Naive thymus-derived CD8-positive, alpha-beta T cell (primary cell): Measurements from ENCODE around the gene ATP13A3. TPM values are rescaled to one million over a fixed set of nuclear protein-coding genes. Genes with fewer than 3 reads are reported as not detected.
"Not testable (repeated sequence)": the region's sequence is repeated elsewhere in the genome, so short reads cannot be mapped to it uniquely, and the experiment has no call there.

ENCODE experiments used
- ATAC-seq, 2 donors: fragments of 150-1000 bp; cut with Tn5 transposase in 1 of 2; sonication (Bioruptor Pico), chemical (Tn5 transposase) in 1 of 2; 1 replicate in 1 of 2; 2 replicates in 1 of 2; pipeline ENCODE4 v1.10.0; 2021; ENCODE audit warnings: mild to moderate bottlenecking in 2 of 2, moderate library complexity in 2 of 2
- POLR2A ChIA-PET: fragments of 350-600 bp; sonication (Branson Sonifier 250); formaldehyde crosslinking; loops from one replicate; lab custom pipeline; 2021; ENCODE audit warnings: antibody characterized with exemption; lab: Charles Lee
- DNase-seq, 10 donors: peaks; one replicate each; pipeline versions ENCODE4 v3.0.0 to v3.0.0-alpha.2; 2020 to 2022
- H3K27ac Mint-ChIP-seq, 10 donors: one replicate each; pipeline ENCODE4 v1.8.0; 2020 to 2022; ENCODE audit warnings: mild to moderate bottlenecking in 10 of 10, mixed read lengths in 10 of 10, moderate library complexity in 4 of 10, inconsistent platforms in 1 of 10
- H3K27me3 Mint-ChIP-seq, 5 donors: one replicate each; pipeline ENCODE4 v1.8.0; 2021 to 2022; ENCODE audit warnings: mixed read lengths in 5 of 5
- H3K36me3 Mint-ChIP-seq, 3 donors: one replicate each; pipeline ENCODE4 v1.8.0; 2020 to 2022; ENCODE audit warnings: mixed read lengths in 3 of 3, mild to moderate bottlenecking in 2 of 3, inconsistent platforms in 1 of 3
- H3K4me1 Mint-ChIP-seq, 4 donors: one replicate each; pipeline ENCODE4 v1.8.0; 2021 to 2022; ENCODE audit warnings: mixed read lengths in 4 of 4
- H3K4me3 Mint-ChIP-seq, 10 donors: one replicate each; pipeline ENCODE4 v1.8.0; 2020 to 2022; ENCODE audit warnings: mild to moderate bottlenecking in 10 of 10, mixed read lengths in 10 of 10, moderate library complexity in 6 of 10, inconsistent platforms in 1 of 10
- H3K9me3 Mint-ChIP-seq, 9 donors: one replicate each; pipeline ENCODE4 v1.8.0; 2020 to 2022; ENCODE audit warnings: mixed read lengths in 9 of 9, mild to moderate bottlenecking in 3 of 9, inconsistent platforms in 1 of 9, moderate library complexity in 1 of 9
- polyA plus RNA-seq, 3 donors: library from polyadenylated mRNA; unstranded; fragments of 300-500 nt; fragmentation: Illumina TruSeq; gene quantifications; one replicate each; pipeline ENCODE4 v1.2.3, GENCODE V29; 2021
- total RNA-seq, 8 experiments: library from RNA in 2 of 8; stranded (reverse) in 2 of 8; gene quantifications; one replicate each; pipeline ENCODE4 v1.2.3 and lab custom pipeline; 2021 to 2026

The ATP13A3 gene
- total and polyA plus RNA-seq, 5 experiments from 2014 or later, result 5.9 to 53.8 (median 13.2) TPM

DNA sequence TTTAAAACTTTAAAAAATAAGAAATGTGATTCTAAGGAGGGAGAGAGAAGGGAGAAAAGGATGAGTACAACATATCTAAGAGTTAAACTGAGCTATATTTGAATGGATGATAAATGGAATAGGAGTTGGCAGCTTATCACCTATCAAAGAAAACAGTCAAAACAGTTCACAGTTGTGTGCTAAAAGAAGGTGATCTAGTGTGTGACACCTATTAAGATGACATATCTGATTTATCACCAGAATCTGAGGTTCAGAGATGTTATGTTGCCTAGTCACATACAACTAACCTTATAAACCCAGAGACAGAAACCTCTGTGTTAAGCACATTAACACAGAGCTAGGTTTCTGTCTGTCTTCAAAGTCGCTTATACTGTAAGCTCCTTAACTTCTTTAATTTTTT is 3.0 kb downstream of the ATP13A3 start:
- no peak overlapping the region for H3K4me3 Mint-ChIP-seq
- ATAC-seq (no peak), DNase-seq (no peak)
- peaks cover 27 to 60% (median 49%) of the 10 kb centered on the region in 4 donors for H3K4me1 Mint-ChIP-seq
- no peaks in the 10 kb centered on the region for H3K9me3 Mint-ChIP-seq
- peaks cover 0 to 13% (median 2%) of the 10 kb centered on the region in 3 donors for H3K36me3 Mint-ChIP-seq
- POLR2A ChIA-PET, result interaction anchor here (0.7 kb wide), 1 partner anchor 100 kb away, joined by 3 read pairs; no protein-coding TSS in a partner anchor
- peak overlapping the region in 1 of 10 donors; percentile 13 for H3K27ac Mint-ChIP-seq
- no peaks in the 10 kb centered on the region for H3K27me3 Mint-ChIP-seq

GRCh38 chr3:194482830-194483229 is 4.0 kb downstream of the ATP13A3 start:
- Mint-ChIP-seq H3K27ac (peak overlapping the region in 3 of 10 donors; percentile 11 to 51 (median 13)), H3K4me1 (peaks cover 19 to 50% (median 39%) of the 10 kb centered on the region in 4 donors), H3K36me3 (peaks cover 0 to 13% (median 2%) of the 10 kb centered on the region in 3 donors)
- H3K9me3 Mint-ChIP-seq, H3K4me3 Mint-ChIP-seq, ATAC-seq, POLR2A ChIA-PET, H3K27me3 Mint-ChIP-seq, DNase-seq: not testable (repeated sequence)

GRCh38 chr3:194482196-194482593 is 4.6 kb downstream of the ATP13A3 start:
- Mint-ChIP-seq H3K4me1 (peaks cover 13 to 44% (median 34%) of the 10 kb centered on the region in 4 donors), H3K27ac (peak overlapping the region in 2 of 10 donors; percentile 13 to 53), H3K4me3 (no peak overlapping the region), H3K36me3 (peaks cover 0 to 13% (median 2%) of the 10 kb centered on the region in 3 donors), H3K9me3 (no peaks in the 10 kb centered on the region), H3K27me3 (no peaks in the 10 kb centered on the region)
- no peak for DNase-seq
- no peak for ATAC-seq
- POLR2A ChIA-PET, result no interaction called here

DNA sequence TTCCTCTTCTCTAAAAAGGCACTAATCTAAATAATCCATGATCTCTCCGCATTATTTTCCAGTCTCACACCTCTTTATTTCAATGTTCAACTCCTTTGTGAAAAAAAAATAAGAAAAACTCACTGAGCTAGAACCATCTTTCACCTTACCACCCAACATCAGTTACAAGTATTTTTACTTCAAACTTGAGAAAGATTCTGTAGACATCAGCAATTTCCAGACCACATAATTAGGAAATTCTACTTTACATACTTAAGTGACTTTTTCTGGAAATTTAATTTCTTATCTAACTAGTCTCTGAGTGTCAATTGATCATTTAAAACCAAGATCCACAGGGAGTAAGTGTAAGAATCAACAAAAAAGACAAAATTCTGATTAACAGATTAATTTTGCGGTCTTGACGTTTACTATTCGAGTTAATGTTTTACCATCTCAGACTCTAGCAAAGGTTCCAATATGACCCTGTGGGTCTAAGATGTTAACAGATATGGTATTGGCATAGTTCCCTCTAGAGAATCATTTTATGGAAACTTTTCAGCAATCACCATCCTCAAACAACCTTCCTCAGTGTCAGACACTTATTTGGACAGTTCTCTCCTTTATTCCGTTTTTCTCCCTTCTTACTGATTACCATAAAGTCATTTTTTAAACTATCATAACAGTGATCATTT is 5.1 kb downstream of the ATP13A3 start:
- DNase-seq (no peak), ATAC-seq (no peak)
- Mint-ChIP-seq H3K27me3 (no peaks in the 10 kb centered on the region), H3K4me1 (peaks cover 10 to 42% (median 33%) of the 10 kb centered on the region in 4 donors), H3K9me3 (no peaks in the 10 kb centered on the region), H3K4me3 (no peak overlapping the region), H3K36me3 (peaks cover 0 to 13% (median 2%) of the 10 kb centered on the region in 3 donors), H3K27ac (peak overlapping the region in 3 of 10 donors; percentile 13 to 53 (median 24))
- POLR2A ChIA-PET, result no interaction called here

DNA sequence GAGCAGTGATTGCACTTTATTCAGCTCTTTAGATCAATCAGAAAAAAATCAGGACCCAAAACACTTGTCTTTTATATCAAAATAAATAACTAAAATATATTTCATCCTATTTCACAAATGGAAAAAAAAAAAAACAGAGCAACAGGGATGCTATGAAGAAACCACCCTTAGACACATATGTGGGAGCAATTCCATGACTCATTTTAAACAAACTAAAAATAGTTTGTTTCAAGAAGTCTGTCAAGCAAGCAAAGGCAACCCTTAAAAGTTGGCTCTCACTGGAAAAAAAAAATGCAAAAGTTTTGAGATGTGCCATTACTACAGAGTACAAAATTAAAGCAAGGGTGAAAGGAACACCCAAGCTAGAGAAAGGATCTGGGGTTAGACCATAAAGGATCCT is 5.7 kb downstream of the ATP13A3 start:
- Mint-ChIP-seq H3K9me3 (no peaks in the 10 kb centered on the region), H3K36me3 (peaks cover 0 to 13% (median 2%) of the 10 kb centered on the region in 3 donors), H3K4me3 (no peak overlapping the region), H3K4me1 (peaks cover 10 to 42% (median 33%) of the 10 kb centered on the region in 4 donors), H3K27me3 (no peaks in the 10 kb centered on the region), H3K27ac (peak overlapping the region in 1 of 10 donors; percentile 24)
- ATAC-seq (no peak), DNase-seq (no peak)
- POLR2A ChIA-PET, result no interaction called here

- H3K27me3 Mint-ChIP-seq, result no peaks in the 10 kb centered on the region
- ATAC-seq (no peak), DNase-seq (no peak)
- peaks cover 4 to 33% (median 21%) of the 10 kb centered on the region in 4 donors for H3K4me1 Mint-ChIP-seq
- peaks cover 0 to 2% (median 0%) of the 10 kb centered on the region in 3 donors for H3K36me3 Mint-ChIP-seq
- H3K27ac Mint-ChIP-seq, result no peak overlapping the region
- POLR2A ChIA-PET, result interaction anchor here (1.0 kb wide), 1 partner anchor 9 kb away, joined by 3 read pairs; no protein-coding TSS in a partner anchor
- no peak overlapping the region for H3K4me3 Mint-ChIP-seq
- no peaks in the 10 kb centered on the region for H3K9me3 Mint-ChIP-seq
Measured at GRCh38 chr3:194476784-194477183, 10.0 kb downstream of the ATP13A3 start.

- Mint-ChIP-seq H3K27ac (no peak overlapping the region), H3K4me3 (no peak overlapping the region), H3K4me1 (peaks cover 4 to 27% (median 14%) of the 10 kb centered on the region in 4 donors), H3K36me3 (no peaks in the 10 kb centered on the region), H3K9me3 (no peaks in the 10 kb centered on the region), H3K27me3 (no peaks in the 10 kb centered on the region)
- no peak for ATAC-seq
- POLR2A ChIA-PET, result no interaction called here
- DNase-seq, result no peak
Measured at GRCh38 chr3:194475978-194476377, 10.8 kb downstream of the ATP13A3 start.

DNA sequence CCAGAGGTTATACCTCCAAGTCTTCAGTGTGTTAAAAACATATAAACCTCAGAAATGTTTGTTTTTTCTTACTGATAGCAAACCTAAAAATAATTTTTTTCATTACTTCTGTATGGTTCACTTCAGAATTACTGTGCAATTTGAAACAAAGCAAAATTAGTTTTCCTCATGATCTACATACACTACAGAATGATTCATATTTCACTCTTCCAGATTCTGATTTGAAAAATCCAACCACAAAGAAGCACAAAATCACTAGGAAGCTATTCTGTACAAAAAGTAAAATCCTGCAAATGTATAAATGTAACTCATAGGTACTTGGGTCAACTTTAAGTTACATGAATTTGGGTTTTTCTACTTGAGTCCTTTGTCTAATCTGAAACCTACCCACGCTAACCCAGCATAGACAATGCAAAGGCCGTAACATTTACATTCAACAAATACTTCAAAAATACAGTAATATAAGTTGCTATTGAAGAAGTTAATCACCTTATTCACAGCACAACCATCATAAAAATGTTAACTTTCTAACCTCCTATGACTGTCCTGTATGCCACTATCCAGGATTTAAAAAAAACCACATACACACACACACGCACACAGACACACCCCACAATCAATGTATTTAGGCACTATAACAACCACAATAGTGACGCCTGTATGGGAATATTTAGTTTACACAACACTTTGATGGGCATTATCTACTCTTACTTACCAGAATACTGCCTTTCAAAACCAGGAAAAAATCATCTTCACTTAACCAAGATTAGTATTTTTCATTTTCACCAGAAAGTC is 11.5 kb downstream of the ATP13A3 start:
- Mint-ChIP-seq H3K4me1 (peaks cover 6 to 22% (median 15%) of the 10 kb centered on the region in 4 donors), H3K36me3 (no peaks in the 10 kb centered on the region), H3K4me3 (no peak overlapping the region), H3K27me3 (no peaks in the 10 kb centered on the region), H3K9me3 (no peaks in the 10 kb centered on the region), H3K27ac (peak overlapping the region in 3 of 10 donors; percentile 18 to 71 (median 25))
- ATAC-seq (no peak), DNase-seq (no peak)
- POLR2A ChIA-PET, result no interaction called here

DNA sequence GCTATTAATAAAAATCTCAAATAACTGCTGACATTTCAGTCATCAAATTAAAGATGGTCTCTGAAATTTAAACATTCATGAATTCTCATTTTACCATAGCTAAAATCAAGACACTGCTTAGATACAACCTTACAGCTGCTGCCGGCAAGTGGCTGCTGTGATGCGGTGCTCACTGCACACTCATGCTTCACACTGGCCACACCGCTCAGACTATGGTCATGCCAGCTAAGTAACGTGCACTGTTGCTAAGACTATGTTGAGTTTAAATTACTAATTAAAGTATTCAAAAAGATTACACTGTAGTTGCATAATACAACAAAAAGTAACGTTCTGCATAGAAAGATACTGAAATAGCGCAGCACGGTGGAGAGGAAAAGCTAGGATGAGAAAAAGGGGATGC is 12.1 kb downstream of the ATP13A3 start:
- Mint-ChIP-seq H3K9me3 (no peaks in the 10 kb centered on the region), H3K27ac (peak overlapping the region in 3 of 10 donors; percentile 18 to 74 (median 71)), H3K36me3 (no peaks in the 10 kb centered on the region), H3K27me3 (no peaks in the 10 kb centered on the region), H3K4me1 (peaks cover 6 to 17% (median 12%) of the 10 kb centered on the region in 4 donors), H3K4me3 (no peak overlapping the region)
- DNase-seq, result no peak
- POLR2A ChIA-PET, result no interaction called here
- ATAC-seq, result no peak

- no peak overlapping the region for H3K27ac Mint-ChIP-seq
- H3K4me1 Mint-ChIP-seq, result peaks cover 6 to 17% (median 11%) of the 10 kb centered on the region in 4 donors
- H3K9me3 Mint-ChIP-seq, result no peaks in the 10 kb centered on the region
- POLR2A ChIA-PET, result interaction anchor here (1.0 to 1.3 kb wide), 2 partner anchors 13 to 112 kb away, joined by 4 read pairs; no protein-coding TSS in a partner anchor
- H3K36me3 Mint-ChIP-seq, result peaks cover 0 to 4% (median 0%) of the 10 kb centered on the region in 3 donors
- DNase-seq (peak in 6 of 10 donors; percentile 20 to 68 (median 58)), ATAC-seq (peak; percentile 93 to 96)
- no peaks in the 10 kb centered on the region for H3K27me3 Mint-ChIP-seq
- H3K4me3 Mint-ChIP-seq, result no peak overlapping the region
Measured at GRCh38 chr3:194472290-194472920, 14.4 kb downstream of the ATP13A3 start.

DNA sequence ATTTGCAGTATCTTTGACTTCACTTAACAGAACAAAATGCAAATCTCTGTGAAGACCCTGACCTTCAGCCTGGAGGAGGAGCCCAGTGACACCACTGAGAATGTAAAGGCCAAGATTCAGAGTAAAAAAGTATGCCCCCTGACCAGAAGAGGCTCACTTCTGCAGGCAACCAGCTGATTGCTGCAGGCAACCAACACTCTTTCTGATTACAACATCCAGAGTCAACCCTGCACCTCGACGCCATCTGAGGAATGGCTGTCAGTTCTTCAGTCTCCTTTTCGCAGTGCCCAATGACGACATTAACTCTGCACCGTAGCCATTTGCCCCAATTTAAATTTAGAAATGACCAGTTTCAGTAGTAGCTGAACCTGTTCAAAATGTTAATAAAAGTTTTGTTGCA is 14.9 kb downstream of the ATP13A3 start:
- Mint-ChIP-seq H3K9me3 (no peaks in the 10 kb centered on the region), H3K27ac (no peak overlapping the region), H3K27me3 (no peaks in the 10 kb centered on the region), H3K4me1 (peaks cover 6 to 17% (median 13%) of the 10 kb centered on the region in 4 donors), H3K4me3 (no peak overlapping the region), H3K36me3 (peaks cover 0 to 4% (median 0%) of the 10 kb centered on the region in 3 donors)
- POLR2A ChIA-PET, result interaction anchor here (0.6 to 1.3 kb wide), 3 partner anchors 14 to 112 kb away, joined by 3 to 4 read pairs (median 4); no protein-coding TSS in a partner anchor
- DNase-seq (no peak), ATAC-seq (no peak)

GRCh38 chr3:194470615-194471014 is 16.2 kb downstream of the ATP13A3 start:
- H3K27me3 Mint-ChIP-seq, result no peaks in the 10 kb centered on the region
- POLR2A ChIA-PET, result no interaction called here

More at GRCh38 chr3:194470615-194471014, 16.2 kb downstream of the ATP13A3 start:
- DNase-seq, result no peak
- Mint-ChIP-seq H3K4me3 (no peak overlapping the region), H3K9me3 (no peaks in the 10 kb centered on the region), H3K4me1 (peaks cover 8 to 19% (median 17%) of the 10 kb centered on the region in 4 donors), H3K27ac (no peak overlapping the region), H3K36me3 (peaks cover 0 to 4% (median 0%) of the 10 kb centered on the region in 3 donors)
- no peak for ATAC-seq
